Keratinocyte (primary cell): ENCODE data around the gene PLS1. TPM values are rescaled to one million over a fixed set of nuclear protein-coding genes. Genes with fewer than 3 reads are reported as not detected.
A peak's percentile ranks its signal among the peaks of the same experiment; 100 is the strongest.

Experiments
- DNase-seq: peaks from one replicate; pipeline ENCODE4 v3.0.0-alpha.2; 2011; ENCODE audit warnings: low read depth, missing footprints, low spot score
- FAIRE-seq: peaks from 2 replicates; lab custom pipeline; 2011; peaks lifted over from hg19 to GRCh38; lab: Jason Lieb, UNC
- H2AFZ ChIP-seq: 2 replicates; pipeline ENCODE4 v1.6.0; 2012; ENCODE audit warnings: low read length, control low read depth, inconsistent platforms; ENCODE audit not compliant: control insufficient read depth
- H3K27ac ChIP-seq: 2 replicates; pipeline ENCODE4 v1.5.1; 2011; ENCODE audit warnings: low read length; ENCODE audit not compliant: control insufficient read depth, insufficient read depth
- H3K27me3 ChIP-seq: 3 replicates; pipeline ENCODE4 v1.6.0; 2011; ENCODE audit warnings: low read length; ENCODE audit not compliant: control insufficient read depth, insufficient read depth; ENCODE audit errors: extremely low read depth
- H3K36me3 ChIP-seq, 2 experiments: 2 replicates in 1 of 2; 3 replicates in 1 of 2; pipeline ENCODE4 v1.5.1; 2011; ENCODE audit warnings: low read length in 2 of 2, mild to moderate bottlenecking in 1 of 2; ENCODE audit not compliant: control insufficient read depth in 2 of 2, insufficient read depth in 2 of 2; ENCODE audit errors: extremely low read depth in 1 of 2
- H3K4me1 ChIP-seq: 3 replicates; pipeline ENCODE4 v1.5.1; 2011; ENCODE audit warnings: low read length; ENCODE audit not compliant: control insufficient read depth, insufficient read depth; ENCODE audit errors: extremely low read depth
- H3K4me2 ChIP-seq: 3 replicates; pipeline ENCODE4 v1.6.0; 2011; ENCODE audit warnings: low read depth, low read length; ENCODE audit not compliant: control insufficient read depth, insufficient read depth; ENCODE audit errors: extremely low read depth
- H3K4me3 ChIP-seq, 3 experiments: fragments of 200-600 bp in 1 of 3; sonication (generic) in 1 of 3; 2 replicates in 2 of 3; 3 replicates in 1 of 3; pipeline ENCODE4 v1.5.1; 2011 to 2016; ENCODE audit warnings: low read length in 3 of 3, mild to moderate bottlenecking in 3 of 3, control low read depth in 2 of 3, inconsistent platforms in 1 of 3, low read depth in 1 of 3, mixed read lengths in 1 of 3, mixed run types in 1 of 3, moderate library complexity in 1 of 3; ENCODE audit not compliant: control insufficient read depth in 2 of 3, insufficient read depth in 2 of 3; ENCODE audit errors: extremely low read depth in 1 of 3
- H3K79me2 ChIP-seq: 2 replicates; pipeline ENCODE4 v1.6.0; 2012; ENCODE audit warnings: low read length; ENCODE audit not compliant: control insufficient read depth, insufficient read depth
- H3K9ac ChIP-seq: 3 replicates; pipeline ENCODE4 v1.6.0; 2011; ENCODE audit warnings: low read length; ENCODE audit not compliant: control insufficient read depth, insufficient read depth; ENCODE audit errors: extremely low read depth
- H3K9me1 ChIP-seq: 3 replicates; pipeline ENCODE4 v1.6.0; 2011; ENCODE audit warnings: low read length; ENCODE audit not compliant: control insufficient read depth, insufficient read depth; ENCODE audit errors: extremely low read depth
- H3K9me3 ChIP-seq: 2 replicates; pipeline ENCODE4 v1.5.1; 2012; ENCODE audit warnings: low read depth, low read length; ENCODE audit not compliant: control insufficient read depth
- H4K20me1 ChIP-seq: 3 replicates; pipeline ENCODE4 v1.6.0; 2011; ENCODE audit warnings: low read length; ENCODE audit not compliant: control insufficient read depth, insufficient read depth; ENCODE audit errors: extremely low read depth
- EZH2 ChIP-seq: IDR thresholded peaks from one replicate; pipeline ENCODE4 v1.6.1; 2012; ENCODE audit warnings: inconsistent platforms, mild to moderate bottlenecking, low read length, moderate library complexity
- dilution Hi-C: fragments of 300-500 bp; cut with MboI; formaldehyde crosslinking; loops from one replicate; pipeline ENCODE4 v1.7.0; 2020; ENCODE audit warnings: low sequenced_read_pairs; ENCODE audit not compliant: extremely low pct_ligation_motif_present
- polyA plus RNA-seq, 5 experiments: library from polyadenylated mRNA; depleted of rRNA in 3 of 5; stranded (reverse) in 3 of 5; stranded (forward) in 1 of 5; unstranded in 1 of 5; fragments of >200 nt; gene quantifications; 1 replicate in 1 of 5; 2 replicates in 3 of 5; 3 replicates in 1 of 5; pipeline versions ENCODE4 v1.2.1 to v1.2.3, GENCODE V29; 2011 to 2012; ENCODE audit warnings: missing spikeins in 2 of 5, low read depth in 1 of 5, low replicate concordance in 1 of 5
- TF ChIP-seq, protein P1 (sequence below), 3 experiments: IDR thresholded peaks in 1 of 3; conservative IDR thresholded peaks in 1 of 3; optimal IDR thresholded peaks in 1 of 3; 2 replicates in 2 of 3; 3 replicates in 1 of 3; pipeline versions ENCODE3 to v1.5.1; 2011; ENCODE audit warnings: low read length in 3 of 3, mild to moderate bottlenecking in 3 of 3, moderate library complexity in 2 of 3, control low read depth in 1 of 3, inconsistent platforms in 1 of 3; ENCODE audit not compliant: insufficient read depth in 2 of 3; ENCODE audit errors: extremely low read depth in 1 of 3

The PLS1 gene
- polyA plus RNA-seq, 1 donor (not counting 4 experiments of a cell fraction or from before 2014, with no cell fraction given), result 13.9 TPM

DNA sequence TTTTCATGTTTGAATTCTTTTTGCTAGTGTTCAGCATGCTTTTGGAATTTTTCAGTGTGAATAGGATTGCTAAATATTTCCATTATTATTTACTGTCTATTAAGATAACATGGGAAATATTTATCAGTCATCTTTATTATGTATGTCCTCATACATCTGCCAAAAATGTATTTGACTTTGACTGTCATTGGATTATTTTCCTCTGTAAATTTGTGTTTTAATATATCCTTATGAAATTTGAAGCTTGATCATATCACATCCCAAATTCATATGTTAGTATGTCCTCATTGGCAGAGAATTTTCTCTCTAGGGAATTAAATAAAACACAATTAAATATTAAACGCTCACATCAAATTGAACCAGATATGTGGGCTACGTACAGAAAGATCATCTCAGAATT lies 95.3 kb downstream of the PLS1 start:
- H4K20me1 ChIP-seq, result no peaks in the 10 kb centered on the region
- dilution Hi-C loops, result no loop called here
- DNase-seq, result no peak

DNA sequence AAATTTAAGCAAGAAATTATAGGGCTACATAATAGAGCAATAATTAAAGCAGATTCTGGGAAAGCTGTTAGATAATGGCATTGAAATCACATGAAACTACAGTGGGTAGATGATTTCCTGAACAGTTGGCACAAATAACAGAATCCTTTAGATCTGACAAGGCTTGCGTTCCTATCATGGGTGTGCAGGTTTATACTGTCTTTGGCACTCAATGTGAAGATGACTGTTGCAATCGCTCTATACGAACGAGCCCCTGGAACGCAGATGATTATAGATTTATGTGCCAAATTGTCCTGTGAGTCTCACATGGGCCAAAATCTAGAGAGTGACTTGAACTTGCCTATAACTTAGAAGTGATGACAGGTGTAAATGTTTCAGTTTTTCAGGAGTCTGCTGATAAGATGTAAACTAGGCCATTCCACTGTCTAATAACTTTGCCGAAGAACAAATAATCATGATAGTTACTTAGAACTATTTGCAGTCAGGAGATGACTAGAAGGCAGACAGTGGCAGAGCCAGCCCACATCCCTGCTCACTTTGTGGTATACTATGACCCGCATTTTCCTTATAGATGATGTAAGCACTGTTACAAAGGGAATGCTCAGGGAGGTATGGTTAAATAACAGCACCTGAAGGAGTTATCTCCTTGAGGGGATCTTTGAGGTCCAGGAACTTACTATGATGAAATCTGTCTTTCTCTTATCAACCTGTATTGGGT lies 97.1 kb downstream of the PLS1 start:
- dilution Hi-C loops, result no loop called here
- Histone ChIP-seq H3K4me3 (no peak overlapping the region), H4K20me1 (no peaks in the 10 kb centered on the region), H2AFZ (peak overlapping the region; percentile 19), H3K36me3 (no peaks in the 10 kb centered on the region), H3K27me3 (no peaks in the 10 kb centered on the region), H3K79me2 (no peaks in the 10 kb centered on the region), H3K9me1 (no peaks in the 10 kb centered on the region), H3K9me3 (no peaks in the 10 kb centered on the region), H3K9ac (no peak overlapping the region), H3K27ac (no peak overlapping the region), H3K4me2 (peak overlapping the region; percentile 39), H3K4me1 (peaks cover 19% of the 10 kb centered on the region)
- TF ChIP-seq, protein P1, sequence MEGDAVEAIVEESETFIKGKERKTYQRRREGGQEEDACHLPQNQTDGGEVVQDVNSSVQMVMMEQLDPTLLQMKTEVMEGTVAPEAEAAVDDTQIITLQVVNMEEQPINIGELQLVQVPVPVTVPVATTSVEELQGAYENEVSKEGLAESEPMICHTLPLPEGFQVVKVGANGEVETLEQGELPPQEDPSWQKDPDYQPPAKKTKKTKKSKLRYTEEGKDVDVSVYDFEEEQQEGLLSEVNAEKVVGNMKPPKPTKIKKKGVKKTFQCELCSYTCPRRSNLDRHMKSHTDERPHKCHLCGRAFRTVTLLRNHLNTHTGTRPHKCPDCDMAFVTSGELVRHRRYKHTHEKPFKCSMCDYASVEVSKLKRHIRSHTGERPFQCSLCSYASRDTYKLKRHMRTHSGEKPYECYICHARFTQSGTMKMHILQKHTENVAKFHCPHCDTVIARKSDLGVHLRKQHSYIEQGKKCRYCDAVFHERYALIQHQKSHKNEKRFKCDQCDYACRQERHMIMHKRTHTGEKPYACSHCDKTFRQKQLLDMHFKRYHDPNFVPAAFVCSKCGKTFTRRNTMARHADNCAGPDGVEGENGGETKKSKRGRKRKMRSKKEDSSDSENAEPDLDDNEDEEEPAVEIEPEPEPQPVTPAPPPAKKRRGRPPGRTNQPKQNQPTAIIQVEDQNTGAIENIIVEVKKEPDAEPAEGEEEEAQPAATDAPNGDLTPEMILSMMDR (optimal IDR thresholded peaks at IDR 0.05 in 1 of 3, IDR thresholded peaks at IDR 0.05 in 1 of 3, conservative IDR thresholded peaks at IDR 0.05 in 1 of 3; ENCODE audit: extremely low read depth in 1 of 3, insufficient read depth in 2 of 3, low read length in 3 of 3), result no peak
- TF ChIP-seq EZH2, result no peak
- FAIRE-seq (no peak), DNase-seq (no peak)

More for the DNA sequence above, 95.3 kb downstream of the PLS1 start:
- H2AFZ ChIP-seq, result no peak overlapping the region
- no peak for FAIRE-seq
- peaks cover 19% of the 10 kb centered on the region for H3K4me1 ChIP-seq
- no peak overlapping the region for H3K4me2 ChIP-seq
- H3K9me1 ChIP-seq, result no peaks in the 10 kb centered on the region
- no peak overlapping the region for H3K9ac ChIP-seq
- no peak overlapping the region for H3K27ac ChIP-seq
- H3K36me3 ChIP-seq, result no peaks in the 10 kb centered on the region
- no peak for TF ChIP-seq EZH2
- TF ChIP-seq, protein P1 (optimal IDR thresholded peaks at IDR 0.05 in 1 of 3, IDR thresholded peaks at IDR 0.05 in 1 of 3, conservative IDR thresholded peaks at IDR 0.05 in 1 of 3; ENCODE audit: extremely low read depth in 1 of 3, insufficient read depth in 2 of 3, low read length in 3 of 3), result no peak
- no peaks in the 10 kb centered on the region for H3K9me3 ChIP-seq
- no peaks in the 10 kb centered on the region for H3K79me2 ChIP-seq
- H3K27me3 ChIP-seq, result no peaks in the 10 kb centered on the region
- no peak overlapping the region for H3K4me3 ChIP-seq
